Measurements from ENCODE around the gene LRRK1. TPM values are rescaled to one million over a fixed set of nuclear protein-coding genes. Genes with fewer than 3 reads are reported as not detected.
"Not testable (repeated sequence)": the region's sequence is repeated elsewhere in the genome, so short reads cannot be mapped to it uniquely, and the experiment has no call there.

Gene LRRK1
- total RNA-seq, 4 donors from 2014 or later, result 5.7 to 12.0 (median 10.0) TPM

DNA sequence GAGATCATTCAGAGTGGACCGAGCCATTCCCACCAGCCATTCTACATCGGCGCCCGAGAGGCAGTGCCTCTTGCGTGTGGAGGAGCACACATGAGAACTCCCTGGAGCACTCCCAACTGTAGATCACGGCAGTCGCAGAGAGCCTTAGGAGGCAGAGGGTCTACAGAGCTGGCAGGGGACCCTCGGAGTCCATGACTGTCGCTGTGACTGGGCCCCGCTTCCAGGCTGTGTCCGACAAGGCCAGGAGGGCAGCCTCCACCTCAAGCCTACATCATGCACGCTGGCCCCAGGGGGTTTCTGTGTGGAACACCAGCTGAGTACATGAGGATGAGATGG is 173.7 kb downstream of the LRRK1 start:
- no peak for DNase-seq
- no peaks in the 10 kb centered on the region for H3K9me3 ChIP-seq

DNA sequence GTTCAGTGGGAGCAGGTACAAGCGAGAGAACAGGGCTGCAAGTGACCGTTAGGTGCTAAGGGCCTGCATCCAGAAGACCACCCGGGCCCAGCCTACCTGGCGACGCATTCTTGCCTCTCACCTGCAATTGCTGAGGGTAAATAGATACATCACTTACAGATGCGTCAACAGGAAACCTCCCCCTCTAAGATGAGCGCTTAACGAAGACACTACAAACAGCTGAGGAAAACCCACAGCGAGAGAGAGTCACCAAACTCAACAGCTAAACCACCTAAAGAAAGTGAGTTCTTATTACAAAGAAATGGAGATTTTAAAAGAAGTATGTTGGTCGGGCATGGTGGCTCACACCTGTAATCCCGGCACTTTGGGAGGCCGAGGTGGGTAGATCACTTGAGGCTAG is 174.8 kb downstream of the LRRK1 start:
- Histone ChIP-seq H3K36me3 (no peaks in the 10 kb centered on the region), H3K9me3 (no peaks in the 10 kb centered on the region), H3K4me1 (peaks cover 1 to 33% (median 8%) of the 10 kb centered on the region in 3 donors), H3K27me3 (no peaks in the 10 kb centered on the region), H3K4me3 (no peak overlapping the region), H3K27ac (no peak overlapping the region)
- intact Hi-C loops (cut with DNase I), result no loop called here
- DNase-seq, result no peak
- TF ChIP-seq POLR2A (IDR thresholded peaks at IDR 0.05), result no peak
- TF ChIP-seq, protein P1, sequence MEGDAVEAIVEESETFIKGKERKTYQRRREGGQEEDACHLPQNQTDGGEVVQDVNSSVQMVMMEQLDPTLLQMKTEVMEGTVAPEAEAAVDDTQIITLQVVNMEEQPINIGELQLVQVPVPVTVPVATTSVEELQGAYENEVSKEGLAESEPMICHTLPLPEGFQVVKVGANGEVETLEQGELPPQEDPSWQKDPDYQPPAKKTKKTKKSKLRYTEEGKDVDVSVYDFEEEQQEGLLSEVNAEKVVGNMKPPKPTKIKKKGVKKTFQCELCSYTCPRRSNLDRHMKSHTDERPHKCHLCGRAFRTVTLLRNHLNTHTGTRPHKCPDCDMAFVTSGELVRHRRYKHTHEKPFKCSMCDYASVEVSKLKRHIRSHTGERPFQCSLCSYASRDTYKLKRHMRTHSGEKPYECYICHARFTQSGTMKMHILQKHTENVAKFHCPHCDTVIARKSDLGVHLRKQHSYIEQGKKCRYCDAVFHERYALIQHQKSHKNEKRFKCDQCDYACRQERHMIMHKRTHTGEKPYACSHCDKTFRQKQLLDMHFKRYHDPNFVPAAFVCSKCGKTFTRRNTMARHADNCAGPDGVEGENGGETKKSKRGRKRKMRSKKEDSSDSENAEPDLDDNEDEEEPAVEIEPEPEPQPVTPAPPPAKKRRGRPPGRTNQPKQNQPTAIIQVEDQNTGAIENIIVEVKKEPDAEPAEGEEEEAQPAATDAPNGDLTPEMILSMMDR (IDR thresholded peaks at IDR 0.05), result no peak
- WGBS, 2 donors, result 91 to 95% methylated on average over 11 to 12 of the region's 12 CpGs

More for the DNA sequence above, 173.7 kb downstream of the LRRK1 start:
- 95% methylated on average over 5 of the region's 12 CpGs; no CpG with 5 or more reads in 1 of the 2 donors for WGBS, 2 donors
- H3K27ac ChIP-seq, result peak overlapping the region in 3 of 4 donors; percentile 38 to 77 (median 68)
- H3K4me1 ChIP-seq, result peaks cover 10 to 40% (median 10%) of the 10 kb centered on the region in 3 donors
- H3K27me3 ChIP-seq, result no peaks in the 10 kb centered on the region
- TF ChIP-seq, protein P1 (IDR thresholded peaks at IDR 0.05), result no peak
- no peak for TF ChIP-seq POLR2A (IDR thresholded peaks at IDR 0.05)
- H3K36me3 ChIP-seq, result no peaks in the 10 kb centered on the region
- intact Hi-C loops (cut with DNase I), result no loop called here
- no peak overlapping the region for H3K4me3 ChIP-seq

DNA sequence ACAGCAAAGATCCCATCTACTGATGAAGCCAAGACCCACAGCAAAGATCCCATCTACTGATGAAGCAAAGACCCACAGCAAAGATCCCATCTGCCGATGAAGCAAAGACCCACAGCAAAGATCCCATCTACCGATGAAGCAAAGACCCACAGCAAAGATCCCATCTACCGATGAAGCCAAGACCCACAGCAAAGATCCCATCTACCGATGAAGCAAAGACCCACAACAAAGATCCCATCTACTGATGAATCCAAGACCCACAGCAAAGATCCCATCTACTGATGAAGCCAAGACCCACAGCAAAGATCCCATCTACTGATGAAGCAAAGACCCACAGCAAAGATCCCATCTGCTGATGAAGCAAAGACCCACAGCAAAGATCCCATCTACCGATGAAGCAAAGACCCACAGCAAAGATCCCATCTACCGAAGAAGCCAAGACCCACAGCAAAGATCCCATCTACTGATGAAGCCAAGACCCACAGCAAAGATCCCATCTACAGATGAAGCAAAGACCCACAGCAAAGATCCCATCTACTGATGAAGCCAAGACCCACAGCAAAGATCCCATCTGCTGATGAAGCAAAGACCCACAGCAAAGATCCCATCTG is 176.7 kb downstream of the LRRK1 start:
- H3K9me3 ChIP-seq; H3K27ac ChIP-seq; H3K27me3 ChIP-seq; intact Hi-C loops (cut with DNase I); H3K36me3 ChIP-seq; H3K4me3 ChIP-seq; DNase-seq: not testable (repeated sequence)
- 88 to 92% methylated on average over 6 of the region's 6 CpGs for WGBS, 2 donors
- peaks cover 0 to 21% (median 5%) of the 10 kb centered on the region in 3 donors for H3K4me1 ChIP-seq

DNA sequence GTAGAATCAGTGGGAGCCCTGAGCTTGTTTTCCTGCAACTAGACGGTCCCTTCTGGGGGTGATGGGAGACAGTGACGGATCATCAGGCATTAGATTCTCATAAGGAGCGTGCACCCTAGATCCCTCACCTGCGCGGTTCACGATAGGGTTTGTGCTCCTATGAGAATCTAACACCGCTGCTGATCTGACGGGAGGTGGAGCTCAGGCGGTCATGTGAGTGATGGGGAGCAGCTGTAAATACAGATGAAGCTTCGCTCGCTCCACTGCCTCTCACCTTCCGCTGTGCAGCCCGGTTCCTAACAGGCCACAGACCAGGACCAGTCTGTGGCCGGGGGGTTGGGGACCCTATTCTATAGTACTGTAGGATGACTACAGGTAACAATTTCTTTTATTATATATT is 178.0 kb downstream of the LRRK1 start:
- Histone ChIP-seq H3K27ac (no peak overlapping the region), H3K27me3 (no peaks in the 10 kb centered on the region), H3K36me3 (no peaks in the 10 kb centered on the region), H3K4me1 (peaks cover 0 to 9% (median 0%) of the 10 kb centered on the region in 3 donors), H3K4me3 (no peak overlapping the region), H3K9me3 (no peaks in the 10 kb centered on the region)
- intact Hi-C loops (cut with DNase I), result no loop called here
- DNase-seq, result no peak
- 90 to 94% methylated on average over 14 of the region's 14 CpGs for WGBS, 2 donors
- no peak for TF ChIP-seq POLR2A (IDR thresholded peaks at IDR 0.05)
- TF ChIP-seq, protein P1 (IDR thresholded peaks at IDR 0.05), result no peak

DNA sequence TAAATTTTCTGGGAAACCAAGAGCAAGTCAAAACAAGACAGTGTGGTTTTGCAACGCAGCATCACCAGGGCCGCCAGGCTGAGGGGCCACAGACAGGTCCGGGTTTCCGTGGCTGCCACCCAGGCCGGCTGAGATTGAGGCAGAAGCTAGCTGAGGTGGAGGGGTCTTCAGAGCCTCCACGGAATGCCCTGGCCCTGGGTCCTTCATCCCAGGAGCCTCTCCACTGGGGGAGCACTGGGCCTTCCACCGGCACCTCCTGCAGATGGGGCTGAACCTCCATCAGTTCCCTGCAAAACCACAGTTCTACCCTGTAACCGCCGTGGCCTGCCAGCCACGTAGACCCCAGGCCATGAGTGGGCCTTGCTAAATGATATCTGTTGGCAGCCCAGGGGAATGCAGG is 180.0 kb downstream of the LRRK1 start:
- Histone ChIP-seq H3K27me3 (no peaks in the 10 kb centered on the region), H3K4me3 (no peak overlapping the region), H3K27ac (no peak overlapping the region), H3K9me3 (no peaks in the 10 kb centered on the region), H3K36me3 (no peaks in the 10 kb centered on the region), H3K4me1 (no peaks in the 10 kb centered on the region)
- WGBS, 2 donors, result 46 to 76% methylated on average over 7 to 8 of the region's 10 CpGs
- DNase-seq, result no peak
- TF ChIP-seq, protein P1 (IDR thresholded peaks at IDR 0.05), result no peak
- no peak for TF ChIP-seq POLR2A (IDR thresholded peaks at IDR 0.05)
- intact Hi-C loops (cut with DNase I), result no loop called here

DNA sequence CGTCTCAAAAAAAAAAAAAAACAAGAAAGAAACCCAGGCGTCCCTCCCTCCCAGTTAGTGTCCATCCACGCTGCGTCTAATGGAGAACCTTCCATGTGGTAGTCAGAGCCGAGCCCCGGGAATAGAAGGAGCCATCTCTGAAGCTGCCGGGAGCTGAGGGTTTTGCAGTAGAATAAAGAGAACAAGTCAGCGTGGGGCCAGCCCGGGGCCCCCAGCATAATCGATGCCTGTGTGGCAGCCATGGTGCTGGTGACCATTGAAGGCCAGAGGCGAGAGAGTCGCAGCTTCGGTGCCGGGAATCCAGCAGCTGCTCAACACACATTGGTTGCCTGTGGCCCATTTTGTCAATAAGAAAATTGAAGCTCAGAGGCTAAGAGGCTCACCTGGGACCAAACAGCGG is 181.0 kb downstream of the LRRK1 start:
- WGBS, 2 donors, result 92 to 97% methylated on average over 6 to 9 of the region's 15 CpGs
- Histone ChIP-seq H3K4me3 (no peak overlapping the region), H3K27ac (no peak overlapping the region), H3K4me1 (peaks cover 0 to 1% (median 0%) of the 10 kb centered on the region in 3 donors), H3K9me3 (no peaks in the 10 kb centered on the region), H3K36me3 (no peaks in the 10 kb centered on the region), H3K27me3 (no peaks in the 10 kb centered on the region)
- no peak for DNase-seq
- intact Hi-C loops (cut with DNase I), result no loop called here
- no peak for TF ChIP-seq POLR2A (IDR thresholded peaks at IDR 0.05)
- TF ChIP-seq, protein P1 (IDR thresholded peaks at IDR 0.05), result no peak

Measured in esophagus squamous epithelium (tissue), 5 donors.